GM12891 (cell line): ENCODE data around the gene ZNF771.
A peak's percentile ranks its signal among the peaks of the same experiment; 100 is the strongest.

Experiments
- DNase-seq: peaks from one replicate; pipeline ENCODE4 v3.0.0; 2011; ENCODE audit warnings: low spot score; ENCODE audit not compliant: insufficient read length
- FAIRE-seq: peaks from 2 replicates; lab custom pipeline; 2011; peaks lifted over from hg19 to GRCh38; lab: Jason Lieb, UNC
- PAX5 ChIP-seq: IDR thresholded peaks from 2 replicates; pipeline ENCODE4 v1.6.1; 2011; ENCODE audit warnings: low read length, moderate library complexity, mild to moderate bottlenecking; ENCODE audit not compliant: insufficient read depth, severe bottlenecking
- POLR2A ChIP-seq: IDR thresholded peaks from 2 replicates; pipeline ENCODE4 v1.6.1; 2011; ENCODE audit warnings: low read depth, low read length, control low read depth
- POLR2AphosphoS5 ChIP-seq: IDR thresholded peaks from 2 replicates; pipeline ENCODE4 v1.6.1; 2011; ENCODE audit warnings: low read depth, low read length, control low read depth
- POU2F2 ChIP-seq: IDR thresholded peaks from 2 replicates; pipeline ENCODE4 v1.6.1; 2011; ENCODE audit warnings: low read depth, mild to moderate bottlenecking, control low read depth, low read length, moderate library complexity
- SPI1 ChIP-seq: IDR thresholded peaks from 2 replicates; pipeline ENCODE4 v1.6.1; 2011; ENCODE audit warnings: low read depth, low read length, control low read depth
- TAF1 ChIP-seq: IDR thresholded peaks from 2 replicates; pipeline ENCODE4 v1.6.1; 2011; ENCODE audit warnings: low read depth, low read length, control low read depth

Gene ZNF771

GRCh38 chr16:30430428-30430970 lies 23.1 kb downstream of the ZNF771 start:
- DNase-seq, result no peak
- TF ChIP-seq POU2F2, result no peak
- no peak for TF ChIP-seq POLR2A
- TF ChIP-seq PAX5, result no peak
- TF ChIP-seq SPI1, result no peak
- FAIRE-seq, result no peak

GRCh38 chr16:30434852-30435251 lies 27.4 kb downstream of the ZNF771 start:
- FAIRE-seq (no peak), DNase-seq (no peak)
- TF ChIP-seq POU2F2 (no peak), SPI1 (no peak), POLR2A (no peak)

GRCh38 chr16:30437511-30438046 lies 30.2 kb downstream of the ZNF771 start:
- no peak for FAIRE-seq
- no peak for DNase-seq
- no peak for TF ChIP-seq SPI1
- TF ChIP-seq TAF1, result no peak
- no peak for TF ChIP-seq POLR2AphosphoS5
- no peak for TF ChIP-seq POLR2A
- no peak for TF ChIP-seq POU2F2
- TF ChIP-seq PAX5, result no peak

- DNase-seq (no peak), FAIRE-seq (no peak)
- TF ChIP-seq SPI1, result no peak
- TF ChIP-seq TAF1, result no peak
- TF ChIP-seq POLR2AphosphoS5, result no peak
- no peak for TF ChIP-seq POU2F2
- TF ChIP-seq PAX5, result no peak
- TF ChIP-seq POLR2A, result no peak
These were observed 31.4 kb downstream of the ZNF771 start for GRCh38 chr16:30438835-30439234.

- no peak for FAIRE-seq
- no peak for DNase-seq
- TF ChIP-seq PAX5, result no peak
- no peak for TF ChIP-seq POU2F2
- no peak for TF ChIP-seq POLR2AphosphoS5
- no peak for TF ChIP-seq TAF1
- TF ChIP-seq SPI1, result 0 out of 2 replicates have a peak, but pooled peaks have one; percentile 5
- no peak for TF ChIP-seq POLR2A
These were observed 32.4 kb downstream of the ZNF771 start for GRCh38 chr16:30439720-30440348.

- TF ChIP-seq POLR2A, result no peak; the same call in 1 of the 2 replicates
- TF ChIP-seq TAF1, result no peak
- TF ChIP-seq POLR2AphosphoS5, result no peak
- no peak for TF ChIP-seq PAX5
- no peak for TF ChIP-seq SPI1
- TF ChIP-seq POU2F2, result no peak
- DNase-seq (no peak), FAIRE-seq (no peak)
These were observed 36.2 kb downstream of the ZNF771 start for GRCh38 chr16:30443631-30444030.

GRCh38 chr16:30444231-30445148 lies 37.1 kb downstream of the ZNF771 start:
- TF ChIP-seq POLR2A (no peak; the same call in 1 of the 2 replicates), POLR2AphosphoS5 (no peak), PAX5 (no peak), SPI1 (no peak), POU2F2 (no peak), TAF1 (no peak)
- DNase-seq, result no peak
- no peak for FAIRE-seq

GRCh38 chr16:30445149-30445407 lies 37.7 kb downstream of the ZNF771 start:
- FAIRE-seq, result peak; percentile 76
- TF ChIP-seq TAF1 (0 out of 2 replicates have a peak, but pooled peaks have one; percentile 37), POLR2AphosphoS5 (no peak)
- DNase-seq, result no peak

GRCh38 chr16:30445408-30446202 lies 38.2 kb downstream of the ZNF771 start, which contains the start of gene SEPHS2:
SEPHS2 (minus strand) TSS chr16:30445874; CDS start chr16:30445727, 147 bp downstream.
- FAIRE-seq (peak; percentile 79), DNase-seq (peak; percentile 86)

More at GRCh38 chr16:30445408-30446202, 38.2 kb downstream of the ZNF771 start, which contains the start of gene SEPHS2:
- TF ChIP-seq SPI1 (no peak), POU2F2 (0 out of 2 replicates have a peak, but pooled peaks have one; percentile 53), PAX5 (no peak), POLR2AphosphoS5 (peak; percentile 95), POLR2A (peak; percentile 91), TAF1 (peak; percentile 78; the same call in 1 of the 2 replicates)
